Activated naive CD4-positive, alpha-beta T cell treated with anti-CD3 and anti-CD28 coated beads, Interleukin-2, amount 10 ng/mL, durations not matched to agents 7 days and 5 days (primary cell): ENCODE results near the gene PZP.
"Not testable (repeated sequence)": the region's sequence is repeated elsewhere in the genome, so short reads cannot be mapped to it uniquely, and the experiment has no call there.

Experiments used
- CTCF ChIA-PET: fragments of 350-600 bp; sonication (Branson Sonifier 250); formaldehyde crosslinking; loops from one replicate; lab custom pipeline; 2021; ENCODE audit warnings: antibody characterized with exemption; lab: Charles Lee
- DNase-seq: peaks from one replicate; pipeline ENCODE4 v3.0.0-alpha.2; 2020
- H3K27ac Mint-ChIP-seq: one replicate; pipeline ENCODE4 v1.8.0; 2021; ENCODE audit warnings: mild to moderate bottlenecking, moderate library complexity, mixed read lengths
- H3K27me3 Mint-ChIP-seq: one replicate; pipeline ENCODE4 v1.8.0; 2021; ENCODE audit warnings: mild to moderate bottlenecking, mixed read lengths
- H3K36me3 Mint-ChIP-seq: one replicate; pipeline ENCODE4 v1.8.0; 2021; ENCODE audit warnings: mixed read lengths
- H3K4me1 Mint-ChIP-seq: one replicate; pipeline ENCODE4 v1.8.0; 2021; ENCODE audit warnings: mixed read lengths
- H3K4me3 Mint-ChIP-seq: one replicate; pipeline ENCODE4 v1.8.0; 2021; ENCODE audit warnings: mild to moderate bottlenecking, moderate library complexity, mixed read lengths
- H3K9me3 Mint-ChIP-seq: one replicate; pipeline ENCODE4 v1.8.0; 2021; ENCODE audit warnings: mixed read lengths

PZP gene

DNA sequence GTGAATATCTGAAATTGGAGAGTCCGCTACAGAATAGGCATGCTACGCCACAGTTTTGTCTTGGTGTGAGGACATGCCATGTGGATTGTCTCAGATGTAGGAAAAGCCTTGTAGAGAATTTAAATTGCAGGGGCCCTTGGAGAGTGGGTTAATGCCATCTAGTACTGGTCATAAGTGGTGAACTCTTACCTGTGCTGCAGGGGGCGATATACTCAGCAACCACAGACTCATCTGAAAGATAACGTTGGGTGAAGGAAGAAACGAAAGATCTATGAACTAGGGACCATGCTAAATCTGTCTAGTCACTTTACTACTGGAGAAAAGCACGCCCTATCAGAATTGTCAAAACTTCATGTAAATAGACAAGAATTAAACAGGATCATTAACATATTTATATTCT, 58.8 kb downstream of the PZP start:
- Mint-ChIP-seq H3K4me3 (no peak overlapping the region), H3K27me3 (no peaks in the 10 kb centered on the region), H3K36me3 (peaks cover 2% of the 10 kb centered on the region), H3K9me3 (peaks cover 6% of the 10 kb centered on the region), H3K27ac (no peak overlapping the region), H3K4me1 (peaks cover 8% of the 10 kb centered on the region)
- no peak for DNase-seq
- CTCF ChIA-PET: no interaction called here

DNA sequence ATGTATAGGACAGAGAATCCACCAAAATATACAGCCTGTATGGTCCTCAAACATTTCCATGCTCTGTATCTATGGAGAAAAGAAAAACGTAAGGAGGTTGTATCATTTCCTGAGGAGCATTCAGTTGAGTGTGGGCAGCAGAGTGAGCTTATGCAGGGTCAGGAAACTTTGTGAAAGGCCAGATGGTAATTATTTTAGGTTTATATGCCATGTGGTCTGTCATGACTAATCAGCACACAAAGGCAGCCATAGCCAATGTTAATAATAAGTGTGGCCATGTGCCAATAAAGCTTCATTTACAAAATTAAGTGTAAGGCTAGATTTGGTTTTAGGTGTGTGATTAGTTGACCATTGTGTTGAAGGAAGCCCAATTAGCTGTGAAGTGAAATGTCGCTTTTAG, 59.3 kb downstream of the PZP start:
- no peak overlapping the region for H3K27ac Mint-ChIP-seq
- peaks cover 7% of the 10 kb centered on the region for H3K9me3 Mint-ChIP-seq
- peaks cover 8% of the 10 kb centered on the region for H3K4me1 Mint-ChIP-seq
- H3K4me3 Mint-ChIP-seq: no peak overlapping the region
- no peak for DNase-seq
- H3K36me3 Mint-ChIP-seq: peaks cover 2% of the 10 kb centered on the region
- CTCF ChIA-PET: no interaction called here
- H3K27me3 Mint-ChIP-seq: peaks cover 3% of the 10 kb centered on the region

DNA sequence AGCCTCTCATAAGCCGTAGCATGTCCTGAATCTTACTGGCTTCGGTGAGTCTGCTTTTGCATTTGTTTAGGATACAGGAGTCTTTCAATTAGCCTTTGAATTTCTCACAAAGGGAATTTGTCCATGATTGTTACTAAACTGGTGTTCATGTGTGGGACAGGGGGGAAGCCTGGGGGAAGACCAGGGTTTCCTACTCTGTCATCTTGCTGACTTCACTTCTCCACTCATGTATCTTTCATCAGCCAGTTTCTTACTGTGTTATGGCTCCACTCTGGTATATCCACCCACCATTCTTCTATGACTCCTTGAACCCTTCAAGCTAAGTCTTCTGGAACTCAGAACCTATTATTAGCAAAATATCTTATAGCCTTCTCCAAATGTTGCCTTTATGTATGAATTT, 60.7 kb downstream of the PZP start:
- CTCF ChIA-PET: no interaction called here
- DNase-seq: no peak
- Mint-ChIP-seq H3K4me3 (no peak overlapping the region), H3K36me3 (peaks cover 2% of the 10 kb centered on the region), H3K4me1 (peaks cover 8% of the 10 kb centered on the region), H3K27me3 (peaks cover 5% of the 10 kb centered on the region), H3K9me3 (peaks cover 12% of the 10 kb centered on the region), H3K27ac (no peak overlapping the region)

DNA sequence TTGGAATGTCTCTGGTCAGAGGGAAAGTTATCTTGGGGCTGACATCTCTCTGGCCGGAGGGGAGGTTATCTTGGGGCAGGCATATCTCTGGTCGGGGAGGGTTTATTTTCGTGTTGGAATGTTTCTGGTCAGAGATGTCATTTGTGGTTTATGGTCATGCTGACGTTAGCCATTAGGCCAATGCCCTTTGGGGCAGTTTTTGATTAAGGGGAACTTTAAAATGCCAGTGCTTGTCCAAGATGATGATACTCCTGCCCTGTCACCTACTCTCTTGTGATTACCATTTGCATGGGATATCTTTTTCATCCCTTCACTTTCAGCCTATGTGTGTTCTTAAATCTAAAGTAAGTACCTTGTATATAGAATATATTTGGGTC, 63.5 kb downstream of the PZP start:
- Mint-ChIP-seq H3K27ac (no peak overlapping the region), H3K36me3 (peaks cover 2% of the 10 kb centered on the region), H3K4me3 (no peak overlapping the region), H3K27me3 (peaks cover 5% of the 10 kb centered on the region), H3K4me1 (peaks cover 8% of the 10 kb centered on the region), H3K9me3 (peaks cover 12% of the 10 kb centered on the region)
- no peak for DNase-seq
- CTCF ChIA-PET: no interaction called here

DNA sequence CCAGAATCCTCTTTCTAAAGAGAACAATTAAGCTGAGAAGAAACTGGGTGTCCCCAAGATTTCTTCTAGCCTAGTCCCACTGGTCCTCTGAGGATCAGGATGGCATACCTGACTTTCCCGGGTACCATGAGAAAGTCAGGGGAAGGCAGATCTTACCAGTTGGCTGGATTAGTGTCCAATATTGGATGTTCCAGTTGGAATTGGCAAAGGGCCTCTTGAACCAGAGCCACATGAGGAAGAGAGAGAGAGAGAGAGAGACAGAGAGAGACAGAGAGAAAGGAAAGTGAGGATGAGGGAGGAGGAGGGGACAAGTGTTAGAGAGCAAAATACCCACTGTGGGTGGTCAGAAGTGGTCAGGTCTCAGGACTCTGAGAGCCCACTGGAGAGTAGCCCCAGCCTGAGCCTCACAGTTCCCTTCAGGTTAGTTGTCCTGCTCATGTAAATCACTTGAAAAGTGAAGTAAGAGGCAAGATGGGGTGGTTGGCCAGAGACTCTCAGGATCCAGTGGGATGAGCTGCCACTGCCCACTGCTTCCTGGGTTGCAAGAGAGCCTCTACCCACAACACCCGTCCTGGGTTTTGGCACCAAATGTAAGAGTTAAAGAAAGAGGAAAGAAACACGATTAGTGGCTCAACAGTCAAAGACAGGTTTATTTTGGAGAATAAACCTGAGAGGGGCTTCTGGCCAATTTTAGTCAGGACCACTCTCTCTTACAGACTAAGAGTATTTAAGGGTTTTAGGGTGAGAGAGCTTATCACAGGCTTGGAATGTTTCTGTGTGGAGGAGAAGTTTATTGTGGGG, 64.1 kb downstream of the PZP start:
- H3K4me1 Mint-ChIP-seq: peaks cover 8% of the 10 kb centered on the region
- H3K36me3 Mint-ChIP-seq: peaks cover 2% of the 10 kb centered on the region
- DNase-seq: no peak
- H3K4me3 Mint-ChIP-seq: no peak overlapping the region
- CTCF ChIA-PET: no interaction called here
- H3K27me3 Mint-ChIP-seq: peaks cover 5% of the 10 kb centered on the region
- H3K27ac Mint-ChIP-seq: no peak overlapping the region
- peaks cover 12% of the 10 kb centered on the region for H3K9me3 Mint-ChIP-seq

DNA sequence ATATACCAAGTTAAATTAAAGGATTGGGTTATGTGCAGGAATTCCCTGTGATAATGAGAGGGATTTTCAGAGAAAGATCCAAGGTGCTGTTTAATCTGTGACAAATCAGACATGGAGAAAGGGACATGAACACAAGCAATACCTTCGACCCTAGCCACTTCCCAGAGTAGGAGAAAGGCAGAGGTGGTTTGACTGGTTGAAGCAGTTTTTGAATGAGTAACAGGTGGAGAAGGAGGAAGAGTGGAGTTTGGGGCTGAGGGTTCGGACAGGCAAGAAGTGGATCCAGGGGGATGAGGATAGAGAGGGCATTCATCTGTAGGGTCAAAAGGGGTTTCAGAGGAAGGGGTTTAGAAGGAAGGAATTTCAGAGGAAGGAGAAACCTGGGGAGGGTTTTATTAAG, 65.1 kb downstream of the PZP start:
- Mint-ChIP-seq H3K27me3 (peaks cover 5% of the 10 kb centered on the region), H3K27ac (no peak overlapping the region), H3K9me3 (peaks cover 12% of the 10 kb centered on the region), H3K4me3 (no peak overlapping the region), H3K4me1 (peaks cover 8% of the 10 kb centered on the region), H3K36me3 (peaks cover 2% of the 10 kb centered on the region)
- CTCF ChIA-PET: no interaction called here
- no peak for DNase-seq

DNA sequence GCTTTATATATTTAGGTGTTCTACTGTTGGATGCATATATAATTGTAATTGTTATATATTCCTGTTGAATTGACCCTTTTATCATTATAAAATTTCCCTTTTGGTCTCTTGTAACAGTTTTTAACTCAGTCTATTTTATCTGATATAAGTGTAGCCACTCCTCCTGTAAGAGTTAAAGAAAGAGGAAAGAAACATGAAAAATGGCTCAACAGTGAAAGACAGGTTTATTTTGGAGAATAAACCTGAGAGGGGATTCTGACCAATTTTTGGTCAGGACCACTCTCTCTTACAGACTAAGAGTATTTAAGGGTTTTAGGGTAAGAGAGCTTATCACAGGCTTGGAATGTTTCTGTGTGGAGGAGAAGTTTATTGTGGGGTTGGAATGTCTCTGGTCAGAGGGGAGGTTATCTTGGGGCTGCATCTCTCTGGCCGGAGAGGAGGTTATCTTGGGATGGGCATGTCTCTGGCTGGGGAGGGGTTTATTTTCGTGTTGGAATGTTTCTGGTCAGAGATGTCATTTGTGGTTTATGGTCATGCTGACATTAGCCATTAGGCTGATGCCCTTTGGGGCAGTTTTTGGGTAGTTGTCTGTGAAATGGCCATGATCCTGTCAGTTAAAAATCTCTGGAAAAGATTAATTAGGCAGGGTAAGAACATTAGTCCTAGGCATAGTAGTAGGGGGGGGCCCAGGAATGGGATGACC, 68.5 kb downstream of the PZP start:
- CTCF ChIA-PET: not testable (repeated sequence)

DNA sequence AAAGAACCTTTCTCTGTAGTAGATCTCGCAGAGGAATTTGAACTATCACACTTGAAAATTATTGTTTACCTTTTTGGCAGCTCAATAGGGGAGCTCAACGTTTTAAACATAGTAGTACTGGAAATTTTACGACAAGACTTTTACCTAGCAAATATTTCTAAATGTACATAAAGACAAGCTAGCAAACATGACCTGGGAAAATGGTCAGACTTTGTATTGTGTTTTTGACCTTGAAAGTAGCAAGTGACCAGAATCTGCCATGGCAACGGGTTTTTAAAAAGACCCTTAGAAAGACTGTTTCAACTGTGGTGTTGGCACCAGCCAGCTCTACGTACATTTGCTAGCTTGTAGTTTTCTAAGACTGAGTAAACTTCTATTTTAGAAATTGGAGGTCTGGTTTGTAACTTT, 72.3 kb downstream of the PZP start:
- Mint-ChIP-seq H3K9me3 (no peaks in the 10 kb centered on the region), H3K27me3 (peaks cover 4% of the 10 kb centered on the region), H3K36me3 (no peaks in the 10 kb centered on the region), H3K4me3 (no peak overlapping the region), H3K27ac (no peak overlapping the region), H3K4me1 (no peaks in the 10 kb centered on the region)
- no peak for DNase-seq
- CTCF ChIA-PET: interaction anchor here (0.7 to 1.1 kb wide), 3 partner anchors 11 to 69 kb away, joined by 3 to 4 read pairs (median 3); no protein-coding TSS in a partner anchor

More for the DNA sequence above, 68.5 kb downstream of the PZP start:
- H3K27me3 Mint-ChIP-seq, H3K4me1 Mint-ChIP-seq, DNase-seq, H3K4me3 Mint-ChIP-seq, H3K36me3 Mint-ChIP-seq, H3K9me3 Mint-ChIP-seq, H3K27ac Mint-ChIP-seq: not testable (repeated sequence)

DNA sequence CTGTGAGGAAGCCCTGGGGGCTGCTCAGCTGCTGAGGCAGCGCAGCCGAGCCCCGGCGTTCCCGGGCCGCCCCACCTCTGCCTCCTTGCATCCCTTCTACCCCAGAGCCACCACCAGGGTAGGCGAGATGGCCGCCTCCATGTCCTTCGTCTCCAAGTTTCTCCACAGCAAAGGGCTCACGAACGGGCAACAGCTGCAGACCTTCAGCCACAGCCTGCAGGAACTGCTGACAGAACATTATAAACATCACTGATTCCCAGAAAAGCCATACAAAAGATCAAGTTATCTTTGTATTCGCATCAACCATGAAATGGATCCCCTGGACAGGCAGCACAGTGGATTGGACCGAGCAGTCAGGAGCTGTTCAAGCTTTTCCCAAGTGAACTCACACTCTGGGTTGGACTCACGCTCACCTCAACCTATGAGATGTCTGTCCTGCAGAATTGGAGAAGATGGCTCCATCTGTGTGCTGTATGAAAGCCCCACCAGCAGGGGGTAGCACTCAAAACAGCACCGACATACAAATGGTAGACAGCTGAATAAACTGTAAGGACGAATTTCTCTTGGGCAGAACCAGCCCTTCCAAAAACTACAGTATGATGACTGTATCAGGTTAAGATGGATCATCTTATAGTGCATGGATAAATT, 73.1 kb downstream of the PZP start:
- Mint-ChIP-seq H3K4me3 (no peak overlapping the region), H3K4me1 (no peaks in the 10 kb centered on the region), H3K27me3 (peaks cover 4% of the 10 kb centered on the region), H3K36me3 (no peaks in the 10 kb centered on the region), H3K9me3 (no peaks in the 10 kb centered on the region), H3K27ac (no peak overlapping the region)
- CTCF ChIA-PET: interaction anchor here (0.7 to 1.1 kb wide), 3 partner anchors 11 to 70 kb away, joined by 3 to 4 read pairs (median 3); no protein-coding TSS in a partner anchor
- DNase-seq: no peak

DNA sequence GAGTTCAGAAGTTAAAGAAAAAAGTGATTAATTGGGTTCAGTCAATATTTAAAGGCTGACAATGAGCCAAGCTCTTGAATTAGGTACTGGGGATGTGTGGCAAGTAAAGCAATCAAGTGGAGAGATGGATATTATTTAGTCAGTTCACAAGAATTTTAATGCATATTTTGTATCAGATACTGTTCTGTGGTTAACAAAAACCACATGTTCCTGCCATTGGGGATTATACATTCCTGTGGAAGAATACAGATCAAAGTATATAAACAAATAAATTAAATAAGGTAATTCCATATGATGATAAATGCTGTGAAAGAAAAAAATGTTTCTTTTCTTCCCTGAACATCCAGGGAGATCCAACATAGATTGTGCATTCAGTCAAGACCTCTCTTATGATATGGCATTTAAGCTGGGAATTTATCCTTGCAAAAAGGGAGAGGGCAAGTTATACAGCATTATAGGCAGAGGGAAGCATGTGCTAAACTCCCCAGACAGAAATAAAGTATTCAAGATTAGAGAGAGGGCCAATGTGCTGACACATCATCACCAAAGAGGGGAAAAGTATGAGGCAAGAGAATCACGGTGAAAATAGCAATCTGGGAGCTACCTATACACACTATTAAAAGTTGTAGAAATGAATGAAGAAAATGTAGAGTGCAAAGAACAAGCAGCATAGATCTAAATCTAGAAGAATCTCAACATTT, 74.8 kb downstream of the PZP start:
- CTCF ChIA-PET: no interaction called here
- peaks cover 4% of the 10 kb centered on the region for H3K27me3 Mint-ChIP-seq
- no peaks in the 10 kb centered on the region for H3K4me1 Mint-ChIP-seq
- H3K27ac Mint-ChIP-seq: no peak overlapping the region
- H3K36me3 Mint-ChIP-seq: no peaks in the 10 kb centered on the region
- H3K4me3 Mint-ChIP-seq: no peak overlapping the region
- DNase-seq: no peak
- no peaks in the 10 kb centered on the region for H3K9me3 Mint-ChIP-seq

DNA sequence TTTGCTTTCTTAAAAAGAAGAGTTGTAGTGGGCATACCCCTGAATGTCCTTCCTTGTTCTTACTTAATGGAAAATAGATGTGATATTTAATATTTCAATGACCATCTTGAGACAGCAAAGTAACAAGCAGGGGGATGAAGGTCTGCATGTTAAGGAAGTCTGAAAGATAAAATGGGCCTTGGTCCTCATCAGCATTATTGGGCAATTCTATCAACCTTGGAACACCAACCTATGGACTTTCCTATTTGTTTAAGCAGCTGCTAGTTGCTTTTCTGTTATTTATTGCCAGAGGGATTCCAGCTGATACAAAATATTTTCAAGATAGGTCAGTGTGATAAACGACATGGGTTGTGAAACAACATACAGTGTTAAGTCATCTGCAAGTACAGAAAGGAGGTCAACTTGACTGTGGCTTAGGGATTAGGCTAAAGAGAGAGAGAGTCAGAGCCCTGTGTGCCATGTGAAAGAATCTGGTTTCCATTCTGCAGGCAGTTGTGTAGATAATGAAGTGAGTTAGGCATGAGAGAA, 76.1 kb downstream of the PZP start:
- CTCF ChIA-PET: no interaction called here
- no peak for DNase-seq
- H3K27me3 Mint-ChIP-seq: peaks cover 4% of the 10 kb centered on the region
- no peaks in the 10 kb centered on the region for H3K36me3 Mint-ChIP-seq
- H3K4me3 Mint-ChIP-seq: no peak overlapping the region
- no peak overlapping the region for H3K27ac Mint-ChIP-seq
- no peaks in the 10 kb centered on the region for H3K9me3 Mint-ChIP-seq
- no peaks in the 10 kb centered on the region for H3K4me1 Mint-ChIP-seq

DNA sequence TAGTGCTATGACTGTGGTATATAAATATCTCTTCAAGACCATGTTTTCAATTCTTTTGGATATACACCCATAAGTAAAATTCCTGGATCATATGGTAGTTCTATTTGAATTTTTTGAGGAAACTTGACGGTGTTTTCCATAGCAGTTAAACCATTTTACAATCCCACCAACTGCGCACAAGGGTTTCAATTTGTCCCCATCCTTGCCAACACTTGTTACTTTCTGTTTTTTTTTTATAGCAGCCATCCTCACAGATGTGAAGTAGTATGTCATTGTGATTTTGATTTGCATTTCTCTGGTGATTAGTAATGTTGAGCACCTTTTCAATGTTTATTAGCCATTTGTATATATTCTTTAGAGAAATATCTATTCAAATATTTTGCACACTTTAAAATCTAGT, 78.0 kb downstream of the PZP start:
- no peak for DNase-seq
- H3K27ac Mint-ChIP-seq: no peak overlapping the region
- H3K9me3 Mint-ChIP-seq: no peaks in the 10 kb centered on the region
- CTCF ChIA-PET: no interaction called here
- H3K27me3 Mint-ChIP-seq: peaks cover 4% of the 10 kb centered on the region
- no peaks in the 10 kb centered on the region for H3K4me1 Mint-ChIP-seq
- no peaks in the 10 kb centered on the region for H3K36me3 Mint-ChIP-seq
- no peak overlapping the region for H3K4me3 Mint-ChIP-seq

DNA sequence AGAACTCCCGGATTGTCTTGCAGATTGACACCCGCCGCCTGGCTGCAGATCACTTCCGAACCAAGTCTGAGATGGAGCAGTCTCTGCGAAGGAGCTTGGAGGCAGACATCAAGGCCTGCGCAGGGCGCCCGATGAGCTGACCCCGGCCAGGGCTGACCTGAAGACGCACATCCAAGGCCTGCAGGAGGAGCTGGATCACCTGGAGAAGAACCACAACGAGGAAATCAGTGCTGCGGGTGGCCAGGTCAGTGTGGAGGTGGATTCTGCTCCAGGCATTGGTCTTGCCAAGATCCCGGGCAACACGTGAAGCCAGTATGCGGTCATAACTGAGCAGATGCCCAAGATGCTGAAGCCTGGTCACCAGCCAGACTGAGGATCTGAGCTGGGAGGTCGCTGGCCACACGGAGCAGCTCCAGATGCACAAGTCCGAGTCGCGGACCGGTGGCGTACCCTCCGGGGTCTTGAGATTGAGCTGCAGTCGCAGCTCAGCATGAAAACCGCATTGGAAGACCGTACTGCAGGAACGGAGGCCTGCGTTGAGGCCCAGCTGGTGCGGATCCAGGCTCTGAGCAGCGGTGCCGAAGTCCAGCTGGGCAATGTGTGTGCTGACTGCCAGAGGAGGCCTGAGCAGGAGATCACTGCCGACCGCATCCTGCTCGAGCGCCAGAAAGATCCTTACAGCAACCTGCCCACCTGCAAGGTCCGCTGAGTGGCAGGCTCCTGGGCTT, 80.1 kb downstream of the PZP start:
- H3K27ac Mint-ChIP-seq: no peak overlapping the region
- no peaks in the 10 kb centered on the region for H3K27me3 Mint-ChIP-seq
- no peak overlapping the region for H3K4me3 Mint-ChIP-seq
- no peaks in the 10 kb centered on the region for H3K36me3 Mint-ChIP-seq
- H3K9me3 Mint-ChIP-seq: no peaks in the 10 kb centered on the region
- no peaks in the 10 kb centered on the region for H3K4me1 Mint-ChIP-seq
- DNase-seq: no peak
- CTCF ChIA-PET: no interaction called here
